Bronchial epithelial cell (primary cell): Measurements from ENCODE around the gene BMP6. TPM values are rescaled to one million over a fixed set of nuclear protein-coding genes. Genes with fewer than 3 reads are reported as not detected.

Source experiments
- DNase-seq: peaks from one replicate; pipeline ENCODE4 v3.0.0-alpha.2; 2010; ENCODE audit warnings: low read depth
- FAIRE-seq: peaks from 2 replicates; lab custom pipeline; 2011; peaks lifted over from hg19 to GRCh38; lab: Jason Lieb, UNC
- H3K27me3 ChIP-seq: 2 replicates; pipeline ENCODE4 v1.5.1; 2011; ENCODE audit warnings: low read length; ENCODE audit not compliant: control insufficient read depth, insufficient read depth
- H3K36me3 ChIP-seq: 2 replicates; pipeline ENCODE4 v1.5.1; 2011; ENCODE audit warnings: low read length; ENCODE audit not compliant: control insufficient read depth, insufficient read depth
- H3K4me3 ChIP-seq: 2 replicates; pipeline ENCODE4 v1.5.1; 2011; ENCODE audit warnings: mild to moderate bottlenecking, low read depth, low read length, control low read depth
- CTCF ChIP-seq: IDR thresholded peaks from 2 replicates; pipeline ENCODE4 v1.5.1; 2011; ENCODE audit warnings: mild to moderate bottlenecking, moderate library complexity, low read length, control low read depth, inconsistent platforms; ENCODE audit not compliant: insufficient read depth, severe bottlenecking
- total RNA-seq: library from RNA; depleted of rRNA; stranded (reverse); fragments of >200 nt; gene quantifications from 2 replicates; pipeline ENCODE4 v1.2.1, GENCODE V29; 2014

Gene BMP6
- total RNA-seq, 1 donor from 2014 or later = 2.6 TPM

DNA sequence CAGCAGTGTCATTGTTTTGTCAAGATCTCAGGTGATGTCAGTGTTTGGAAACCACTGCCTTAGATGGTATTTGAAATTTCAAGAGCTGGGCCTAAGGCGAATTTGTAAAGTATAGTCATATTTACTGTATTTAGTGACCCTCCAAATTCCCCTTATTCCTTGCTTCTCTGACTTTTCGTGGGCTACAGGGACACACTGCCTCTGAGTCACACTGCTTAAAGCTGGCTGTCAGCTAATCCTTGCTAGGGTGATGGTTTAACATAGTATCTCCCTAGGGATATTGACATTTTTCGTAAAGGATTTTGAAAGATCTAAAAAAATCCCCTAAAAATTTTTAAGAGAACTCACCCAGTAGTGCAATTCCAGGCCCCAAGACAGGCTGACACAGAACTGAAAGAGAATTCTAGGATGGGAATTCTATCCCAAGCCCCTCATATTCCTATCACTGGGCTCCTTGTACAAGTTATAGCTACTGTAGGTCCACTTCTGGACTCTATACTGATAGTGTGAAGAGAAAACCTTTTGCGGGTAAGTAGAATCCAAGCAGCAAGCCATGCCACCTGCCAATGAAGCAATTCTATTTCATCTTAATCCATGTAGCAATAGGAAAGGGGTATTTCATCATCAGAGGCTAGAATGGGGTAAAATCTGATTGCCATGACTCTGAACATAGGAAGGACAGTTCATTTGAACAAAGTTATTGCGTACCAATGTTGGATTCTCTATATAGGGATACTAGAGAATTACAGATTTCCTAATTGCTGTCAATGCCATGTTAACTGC, 4.3 kb downstream of the BMP6 start:
- DNase-seq = no peak
- no peak for TF ChIP-seq CTCF
- Histone ChIP-seq H3K4me3 (no peak overlapping the region), H3K27me3 (peaks cover 16% of the 10 kb centered on the region), H3K36me3 (no peaks in the 10 kb centered on the region)
- no peak for FAIRE-seq

- TF ChIP-seq CTCF = no peak
- H3K36me3 ChIP-seq = no peaks in the 10 kb centered on the region
- FAIRE-seq (no peak), DNase-seq (peak; percentile 94)
- H3K27me3 ChIP-seq = peaks cover 13% of the 10 kb centered on the region
- no peak overlapping the region for H3K4me3 ChIP-seq
Observed at GRCh38 chr6:7730784-7731227, 4.9 kb downstream of the BMP6 start.

DNA sequence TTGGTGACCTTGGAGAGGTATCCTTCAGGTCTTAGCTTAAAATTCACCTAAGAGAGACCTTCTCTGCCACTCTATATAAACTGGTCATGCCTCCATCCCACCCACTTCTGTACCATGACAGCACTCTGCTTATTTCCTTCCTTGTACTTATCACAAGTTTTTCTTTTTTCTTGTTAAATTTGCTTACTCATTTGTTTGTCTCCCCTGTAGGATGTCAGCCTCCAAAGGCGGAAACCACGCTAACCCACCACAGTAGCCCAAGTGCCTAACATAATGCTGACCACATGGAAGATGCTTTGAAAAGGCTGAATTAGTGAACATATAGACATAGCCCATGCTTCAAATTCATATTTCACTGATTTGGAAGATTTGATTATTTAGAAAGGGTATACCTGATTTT, 5.4 kb downstream of the BMP6 start:
- H3K27me3 ChIP-seq = peaks cover 13% of the 10 kb centered on the region
- no peak for TF ChIP-seq CTCF
- H3K36me3 ChIP-seq = no peaks in the 10 kb centered on the region
- FAIRE-seq (no peak), DNase-seq (no peak)
- no peak overlapping the region for H3K4me3 ChIP-seq

DNA sequence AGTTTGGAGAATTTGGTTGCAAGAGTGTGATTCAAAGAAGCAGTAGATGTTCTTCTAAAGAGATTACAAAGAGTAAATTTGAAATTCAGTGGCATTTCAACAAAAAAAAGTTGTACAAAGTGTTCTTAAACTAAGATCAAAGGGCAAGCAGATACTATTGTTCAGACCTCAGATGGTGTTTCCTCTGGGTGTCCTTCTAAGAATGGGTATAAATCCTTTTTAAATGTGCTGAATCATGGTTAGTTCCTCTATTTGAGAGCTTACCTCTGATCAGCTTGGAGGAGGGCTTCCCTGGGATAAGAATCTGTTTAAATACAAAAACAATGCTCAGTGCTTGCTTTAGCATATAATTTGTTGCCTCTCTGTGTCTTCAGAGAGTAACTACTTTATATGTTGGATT, 6.3 kb downstream of the BMP6 start:
- H3K4me3 ChIP-seq = no peak overlapping the region
- DNase-seq = no peak
- H3K27me3 ChIP-seq = peaks cover 12% of the 10 kb centered on the region
- no peak for FAIRE-seq
- TF ChIP-seq CTCF = no peak
- no peaks in the 10 kb centered on the region for H3K36me3 ChIP-seq

DNA sequence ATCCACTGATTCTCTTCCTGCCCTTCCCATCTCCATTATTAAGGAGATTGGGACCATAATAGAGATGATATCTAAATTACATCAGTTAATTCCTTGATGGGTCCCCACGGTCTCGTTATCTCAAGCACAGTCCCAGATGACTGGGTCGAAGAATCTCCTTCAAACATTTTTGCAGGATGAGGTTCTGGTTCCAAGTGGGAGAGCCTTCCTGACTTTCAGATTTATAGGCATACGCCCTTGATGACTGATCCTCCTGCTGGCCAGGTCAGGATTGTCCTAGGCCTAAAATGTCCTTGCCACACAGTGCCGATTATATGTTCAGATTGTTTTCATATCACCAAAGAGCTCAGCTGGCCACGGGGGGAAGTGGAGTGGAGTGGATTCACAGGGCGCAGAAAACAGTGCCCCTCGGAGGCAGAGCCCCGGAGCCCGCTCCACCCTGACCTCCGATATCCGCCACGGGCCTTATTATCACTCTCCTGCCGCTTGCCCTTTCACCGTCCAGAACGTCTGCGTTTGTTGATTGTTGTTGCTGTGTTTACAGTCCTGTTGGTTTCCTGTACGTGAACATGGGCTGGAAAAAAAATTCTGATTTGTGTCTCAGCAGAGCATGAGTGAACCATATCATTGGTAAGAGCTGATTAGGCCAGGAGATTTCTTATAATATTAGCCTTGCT, 8.9 kb downstream of the BMP6 start:
- peaks cover 2% of the 10 kb centered on the region for H3K27me3 ChIP-seq
- FAIRE-seq = no peak

More for the DNA sequence above, 8.9 kb downstream of the BMP6 start:
- H3K4me3 ChIP-seq = no peak overlapping the region
- H3K36me3 ChIP-seq = no peaks in the 10 kb centered on the region
- no peak for TF ChIP-seq CTCF
- no peak for DNase-seq
